ENCODE data around the gene CCDC157.

CCDC157 gene

DNA sequence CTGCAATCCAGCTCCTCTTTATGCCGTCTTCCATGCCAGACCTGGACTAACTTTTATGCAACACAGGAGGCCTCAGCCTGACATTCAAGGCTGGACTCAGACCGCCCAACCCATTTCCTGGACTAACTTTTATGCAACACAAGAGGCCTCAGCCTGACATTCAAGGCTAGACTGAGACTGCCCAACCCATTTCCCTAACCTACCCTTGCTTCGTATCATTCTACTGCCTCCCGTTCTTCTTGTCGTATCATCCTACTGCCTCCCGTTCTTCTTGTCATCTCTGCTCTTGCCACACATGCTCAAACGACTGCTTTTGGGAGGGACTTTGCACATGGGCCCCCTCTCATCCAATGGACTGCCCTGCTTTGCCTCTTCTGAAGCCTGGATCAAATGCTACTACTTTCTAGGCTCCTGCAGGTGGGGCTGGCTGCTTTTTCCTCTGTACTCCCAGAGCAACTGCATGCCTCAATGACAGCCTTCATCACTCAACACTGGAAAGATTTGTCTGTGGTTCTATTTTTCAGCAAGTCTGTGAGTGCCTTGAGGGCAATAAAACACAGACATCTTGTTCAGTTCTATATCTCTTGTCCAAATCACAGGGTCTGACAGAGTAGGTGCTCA, 37.9 kb upstream of the CCDC157 start:
- DNase-seq (ENCODE audit: low read depth) = no peak
- H3K4me3 ChIP-seq (ENCODE audit: low read depth, low read length) = no peak overlapping the region
- TF ChIP-seq, protein P1, sequence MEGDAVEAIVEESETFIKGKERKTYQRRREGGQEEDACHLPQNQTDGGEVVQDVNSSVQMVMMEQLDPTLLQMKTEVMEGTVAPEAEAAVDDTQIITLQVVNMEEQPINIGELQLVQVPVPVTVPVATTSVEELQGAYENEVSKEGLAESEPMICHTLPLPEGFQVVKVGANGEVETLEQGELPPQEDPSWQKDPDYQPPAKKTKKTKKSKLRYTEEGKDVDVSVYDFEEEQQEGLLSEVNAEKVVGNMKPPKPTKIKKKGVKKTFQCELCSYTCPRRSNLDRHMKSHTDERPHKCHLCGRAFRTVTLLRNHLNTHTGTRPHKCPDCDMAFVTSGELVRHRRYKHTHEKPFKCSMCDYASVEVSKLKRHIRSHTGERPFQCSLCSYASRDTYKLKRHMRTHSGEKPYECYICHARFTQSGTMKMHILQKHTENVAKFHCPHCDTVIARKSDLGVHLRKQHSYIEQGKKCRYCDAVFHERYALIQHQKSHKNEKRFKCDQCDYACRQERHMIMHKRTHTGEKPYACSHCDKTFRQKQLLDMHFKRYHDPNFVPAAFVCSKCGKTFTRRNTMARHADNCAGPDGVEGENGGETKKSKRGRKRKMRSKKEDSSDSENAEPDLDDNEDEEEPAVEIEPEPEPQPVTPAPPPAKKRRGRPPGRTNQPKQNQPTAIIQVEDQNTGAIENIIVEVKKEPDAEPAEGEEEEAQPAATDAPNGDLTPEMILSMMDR (IDR thresholded peaks at IDR 0.05; ENCODE audit: low read depth, low read length) = no peak
- TF ChIP-seq MYC (IDR thresholded peaks at IDR 0.05; ENCODE audit: low read depth, low read length) = no peak
- TF ChIP-seq, protein P2, sequence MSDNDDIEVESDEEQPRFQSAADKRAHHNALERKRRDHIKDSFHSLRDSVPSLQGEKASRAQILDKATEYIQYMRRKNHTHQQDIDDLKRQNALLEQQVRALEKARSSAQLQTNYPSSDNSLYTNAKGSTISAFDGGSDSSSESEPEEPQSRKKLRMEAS (IDR thresholded peaks at IDR 0.05; ENCODE audit: low read depth, low read length) = no peak
- no peak for TF ChIP-seq POLR2A (IDR thresholded peaks at IDR 0.05; ENCODE audit: extremely low read depth, insufficient read length)

DNA sequence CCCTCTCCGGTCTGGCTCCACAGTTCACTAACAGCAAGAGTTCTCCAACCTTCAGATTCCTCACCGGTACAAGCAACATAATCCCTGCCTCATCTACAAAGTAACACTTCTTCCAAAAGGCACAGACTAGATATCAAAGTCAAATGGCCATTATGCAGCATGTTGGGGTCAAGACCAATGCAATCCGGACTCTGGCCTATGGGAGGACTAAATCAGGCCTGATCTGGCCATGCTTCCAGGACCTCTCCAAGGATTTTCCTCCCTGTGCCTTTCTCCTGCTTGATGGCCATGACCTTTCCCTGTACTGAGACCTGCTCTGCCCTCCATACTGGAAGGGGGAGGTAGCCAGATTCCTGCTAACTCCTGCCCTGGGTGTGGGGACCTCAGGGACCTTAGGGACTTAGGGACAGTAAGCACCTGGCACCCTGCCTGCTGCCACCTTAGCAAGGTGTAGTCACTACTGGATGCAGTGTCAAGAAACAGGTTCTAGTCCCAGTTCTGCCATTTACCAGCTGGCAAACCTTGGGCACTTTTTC, 36.7 kb upstream of the CCDC157 start:
- no peak overlapping the region for H3K4me3 ChIP-seq (ENCODE audit: low read depth, low read length)
- no peak for DNase-seq (ENCODE audit: low read depth)
- TF ChIP-seq, protein P1 (IDR thresholded peaks at IDR 0.05; ENCODE audit: low read depth, low read length) = no peak
- TF ChIP-seq, protein P2 (IDR thresholded peaks at IDR 0.05; ENCODE audit: low read depth, low read length) = no peak
- TF ChIP-seq POLR2A (IDR thresholded peaks at IDR 0.05; ENCODE audit: extremely low read depth, insufficient read length) (no peak), MYC (IDR thresholded peaks at IDR 0.05; ENCODE audit: low read depth, low read length) (no peak)

DNA sequence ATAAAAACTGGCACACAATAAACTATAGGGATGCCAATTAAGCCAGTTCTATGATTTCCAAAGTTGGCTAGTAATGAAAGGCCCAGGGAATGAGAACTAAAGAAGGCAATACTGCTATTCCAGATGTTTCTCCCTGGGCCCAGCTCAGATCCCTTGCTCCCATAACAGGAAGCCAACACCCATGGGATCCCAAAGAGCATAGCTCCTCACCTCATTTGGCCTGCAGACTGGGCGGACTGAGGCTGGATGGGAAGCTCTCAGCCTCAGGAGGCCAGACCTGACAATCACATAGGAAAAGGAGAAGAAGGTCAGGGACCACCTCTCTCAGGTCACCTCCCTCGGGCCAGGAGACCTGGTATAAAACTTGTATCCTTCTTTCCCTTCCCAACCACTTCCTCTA, 35.3 kb upstream of the CCDC157 start:
- DNase-seq (ENCODE audit: low read depth) = no peak
- no peak overlapping the region for H3K4me3 ChIP-seq (ENCODE audit: low read depth, low read length)
- TF ChIP-seq, protein P1 (IDR thresholded peaks at IDR 0.05; ENCODE audit: low read depth, low read length) = no peak
- TF ChIP-seq, protein P2 (IDR thresholded peaks at IDR 0.05; ENCODE audit: low read depth, low read length) = no peak
- no peak for TF ChIP-seq MYC (IDR thresholded peaks at IDR 0.05; ENCODE audit: low read depth, low read length)
- no peak for TF ChIP-seq POLR2A (IDR thresholded peaks at IDR 0.05; ENCODE audit: extremely low read depth, insufficient read length)

DNA sequence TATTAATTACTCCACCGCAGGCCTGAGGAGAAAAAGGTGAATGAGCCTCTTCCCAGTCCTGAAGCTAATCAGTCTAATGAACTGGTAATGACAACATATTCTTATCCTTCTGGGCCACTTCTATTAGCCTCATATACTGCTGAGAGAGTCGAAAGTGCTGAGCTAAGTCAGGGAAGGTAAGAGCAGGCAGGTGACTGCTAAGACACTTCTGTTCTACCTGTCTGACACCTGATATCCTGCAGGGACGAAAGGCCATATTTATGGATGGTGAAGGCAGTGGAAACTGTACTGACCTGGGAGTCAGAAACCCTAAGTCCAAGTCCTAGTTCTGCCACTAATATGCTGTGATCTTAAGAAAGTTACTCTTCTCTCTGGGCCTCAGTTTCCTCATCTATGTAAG, 33.6 kb upstream of the CCDC157 start:
- H3K4me3 ChIP-seq (ENCODE audit: low read depth, low read length) = no peak overlapping the region
- DNase-seq (ENCODE audit: low read depth) = no peak
- TF ChIP-seq, protein P1 (IDR thresholded peaks at IDR 0.05; ENCODE audit: low read depth, low read length) = no peak
- TF ChIP-seq, protein P2 (IDR thresholded peaks at IDR 0.05; ENCODE audit: low read depth, low read length) = no peak
- TF ChIP-seq POLR2A (IDR thresholded peaks at IDR 0.05; ENCODE audit: extremely low read depth, insufficient read length) (no peak), MYC (IDR thresholded peaks at IDR 0.05; ENCODE audit: low read depth, low read length) (no peak)

DNA sequence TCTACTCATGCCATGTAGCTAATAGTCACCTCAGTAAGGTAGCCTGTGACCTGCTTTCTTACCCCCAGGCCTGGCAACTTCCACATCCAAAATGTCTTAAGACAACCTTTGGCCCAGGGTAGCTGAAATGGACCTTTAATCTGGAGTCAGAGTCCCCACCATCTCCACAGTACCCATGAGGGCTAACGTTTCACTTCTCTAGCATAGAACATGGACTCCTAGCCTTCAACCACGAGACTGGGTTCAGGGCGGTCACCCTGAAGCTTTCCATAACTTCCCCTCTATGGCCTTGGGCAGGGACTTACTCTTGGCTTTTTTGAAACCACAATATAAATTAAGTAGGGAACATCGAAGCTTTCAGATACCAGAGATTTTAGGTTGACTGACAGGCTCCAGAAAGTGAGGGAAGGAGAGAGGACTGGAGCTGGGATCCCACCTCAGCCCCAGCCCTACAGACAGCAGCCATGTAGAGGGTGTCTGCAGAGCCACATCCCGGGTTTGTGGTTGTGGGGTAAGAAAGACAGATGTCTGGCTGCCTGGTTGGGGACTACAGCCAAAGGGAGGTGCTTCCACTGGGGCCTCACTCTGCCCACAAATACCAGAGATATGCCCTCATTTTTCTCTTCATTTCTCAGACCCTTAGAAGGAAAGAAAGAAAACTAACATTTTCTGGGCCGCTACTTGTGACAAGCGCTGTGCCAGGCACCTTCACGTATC, 32.6 kb upstream of the CCDC157 start:
- TF ChIP-seq, protein P1 (IDR thresholded peaks at IDR 0.05; ENCODE audit: low read depth, low read length) = no peak
- TF ChIP-seq POLR2A (IDR thresholded peaks at IDR 0.05; ENCODE audit: extremely low read depth, insufficient read length) = no peak
- TF ChIP-seq MYC (IDR thresholded peaks at IDR 0.05; ENCODE audit: low read depth, low read length) = no peak
- TF ChIP-seq, protein P2 (IDR thresholded peaks at IDR 0.05; ENCODE audit: low read depth, low read length) = no peak
- no peak overlapping the region for H3K4me3 ChIP-seq (ENCODE audit: low read depth, low read length)
- peak; percentile 54 for DNase-seq (ENCODE audit: low read depth)
